Raji (cell line): ENCODE results near the gene SMG6.

Source experiments
- POLR2A ChIP-seq: IDR thresholded peaks from 2 replicates; pipeline ENCODE4 v1.6.1; 2011; ENCODE audit warnings: low read depth, low read length, control low read depth; ENCODE audit not compliant: insufficient read depth

The SMG6 gene

DNA sequence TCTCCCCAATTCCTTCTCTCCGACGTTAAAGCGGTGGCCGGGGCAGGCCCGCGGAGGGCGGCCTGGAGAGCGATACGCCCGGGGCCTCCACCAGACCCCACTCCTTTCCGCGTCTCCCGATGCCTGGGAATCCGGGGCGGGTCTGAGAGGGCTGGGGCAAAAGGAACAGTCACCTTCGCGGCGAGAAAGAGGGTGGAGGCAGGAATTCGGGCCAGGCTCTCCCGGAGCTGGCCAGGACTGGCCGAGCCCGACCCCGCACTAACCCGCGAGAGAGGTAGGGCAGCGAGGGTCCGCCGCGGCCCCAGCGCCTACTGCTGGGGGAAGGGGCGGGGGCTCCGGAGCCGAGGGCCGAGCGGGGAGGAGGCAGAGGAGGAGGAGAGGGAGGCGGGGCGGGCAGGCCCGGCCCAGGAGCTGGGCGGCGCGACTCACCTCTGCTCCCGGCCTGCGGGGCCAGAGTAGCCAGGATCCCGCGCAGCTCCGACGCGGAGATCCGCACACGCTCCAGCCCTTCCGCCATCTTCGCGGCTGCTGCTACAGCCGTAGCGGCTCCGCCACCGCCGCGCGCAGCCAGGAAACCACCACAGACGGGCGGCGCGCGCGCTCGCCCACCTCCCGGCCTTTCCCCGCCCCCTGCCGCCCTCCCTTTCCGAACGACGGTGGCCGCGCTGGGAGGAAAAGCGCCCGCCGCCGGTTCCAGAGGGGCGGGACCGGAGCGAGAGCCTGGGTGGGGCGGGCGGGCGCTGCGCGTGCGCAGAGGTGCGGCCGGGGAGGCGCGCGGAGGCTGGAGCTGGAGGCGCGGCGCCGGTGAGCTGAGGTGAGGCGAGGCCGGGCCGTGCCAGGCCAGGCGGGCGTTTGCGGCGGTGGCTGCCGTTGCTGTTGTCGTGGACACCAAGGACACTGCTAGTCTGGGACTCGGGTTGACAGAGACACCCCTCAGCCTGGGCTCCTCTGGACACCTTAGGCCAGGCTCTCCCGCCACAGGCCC is at the start of gene SMG6, which contains the start of gene SRR:
Gene SMG6 (minus strand): TSS at position 582 of the 985 bp plus-strand sequence. CDS start 65 bp downstream, at position 517.
Gene SRR (plus strand): TSS at position 747 of the 985 bp plus-strand sequence. CDS start 11,611 bp downstream, outside the sequence.
- peak; percentile 90 for TF ChIP-seq POLR2A

DNA sequence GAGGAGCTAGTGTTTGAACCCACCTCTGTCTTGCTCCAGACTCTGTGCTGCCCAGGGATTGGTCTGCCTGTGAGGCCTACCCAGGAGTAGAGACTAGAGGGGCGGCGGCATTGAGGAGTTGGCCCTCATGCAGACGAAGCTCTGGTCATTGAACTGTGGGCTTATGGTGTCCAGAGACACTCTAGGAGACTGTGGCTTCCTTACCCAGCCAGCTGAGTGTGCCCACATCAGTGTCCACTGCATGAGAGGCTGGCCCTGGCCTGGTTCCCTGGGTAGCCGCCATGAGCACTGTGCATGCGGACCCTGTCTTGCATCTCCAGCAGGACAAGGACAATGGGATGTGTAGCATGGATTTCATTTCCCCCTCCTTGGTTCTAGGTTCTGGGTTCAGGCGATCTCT is 47.7 kb upstream of the SMG6 start:
- TF ChIP-seq POLR2A: no peak

DNA sequence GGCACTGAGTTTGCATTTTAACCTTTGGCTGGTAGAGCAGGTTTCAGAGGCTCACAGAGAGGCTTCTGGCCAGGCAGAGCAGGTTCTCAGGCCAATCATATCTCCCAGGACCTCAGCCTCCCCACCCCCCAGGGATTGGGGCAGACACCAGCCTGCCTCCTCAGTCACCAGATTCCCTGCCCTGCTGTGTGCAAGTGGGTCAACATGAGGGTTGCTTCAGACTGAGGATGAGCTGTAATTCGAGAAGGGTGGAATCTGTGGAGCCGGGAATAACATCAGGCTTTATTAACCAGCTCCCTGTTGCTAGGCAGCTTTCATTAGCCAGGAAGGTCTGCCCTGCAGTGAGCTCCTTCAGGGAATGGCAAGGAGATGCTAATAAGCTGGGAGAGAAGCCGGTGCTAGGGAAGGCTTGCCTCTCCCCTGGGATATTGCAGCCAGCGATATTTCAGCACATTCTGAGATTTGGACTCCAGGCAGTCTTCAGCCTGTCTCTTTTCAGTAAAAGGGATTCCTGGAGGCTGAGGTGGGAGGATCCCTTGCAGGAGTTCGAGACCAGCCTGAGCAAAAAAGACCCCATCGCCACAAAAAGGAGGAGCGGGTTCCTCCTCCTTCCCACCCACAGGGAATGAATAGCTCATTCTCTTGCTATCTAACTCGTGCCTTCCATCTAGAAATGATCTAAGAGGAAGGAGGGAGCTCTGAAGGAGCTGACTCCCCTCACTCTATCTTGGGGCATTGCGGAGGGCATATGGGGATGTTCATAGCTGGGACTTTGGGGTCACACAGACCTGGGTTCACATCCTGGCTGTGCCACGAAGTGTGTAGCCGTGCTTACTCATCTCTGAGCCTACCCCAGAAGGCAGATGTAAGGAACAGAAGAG is 44.5 kb upstream of the SMG6 start:
- TF ChIP-seq POLR2A: no peak

DNA sequence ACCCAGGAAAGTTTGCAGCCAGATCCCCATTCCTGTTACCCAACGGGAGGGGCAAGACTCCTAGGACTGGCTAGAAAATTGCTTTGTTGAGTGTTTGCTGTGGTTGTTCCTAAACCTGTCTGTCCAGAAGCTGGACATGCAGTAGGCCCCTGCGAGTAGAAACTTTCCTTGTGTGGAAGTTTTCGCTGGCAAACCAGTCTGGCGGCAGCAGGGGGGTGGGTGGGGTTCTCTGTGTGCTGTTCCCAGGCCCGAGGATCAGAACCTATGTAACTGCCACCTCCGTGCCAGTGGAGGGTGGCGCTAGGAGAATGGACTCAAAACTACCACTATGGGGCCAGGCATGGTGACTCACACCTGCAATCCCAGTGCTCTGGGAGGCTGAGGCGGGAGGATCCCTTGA is 42.9 kb upstream of the SMG6 start:
- no peak for TF ChIP-seq POLR2A

DNA sequence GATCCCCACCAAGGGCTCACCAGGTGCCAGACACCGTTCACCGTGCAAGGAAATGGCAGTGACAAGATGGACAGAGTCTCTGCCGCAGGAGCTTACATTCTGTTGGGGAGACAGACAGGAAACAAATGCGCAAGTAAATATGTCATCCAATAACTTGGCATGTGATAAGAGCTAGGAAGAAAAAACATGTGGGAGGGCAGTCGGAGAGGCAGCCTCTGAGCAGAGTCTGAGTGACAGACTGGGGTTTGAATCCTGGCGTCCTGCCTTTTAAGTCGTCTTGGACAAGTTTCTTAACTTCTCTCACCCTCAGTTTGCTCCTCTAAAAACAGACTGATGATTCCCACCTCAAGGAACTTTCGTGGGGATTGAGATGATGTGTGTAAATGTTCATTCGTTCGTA is 40.9 kb upstream of the SMG6 start:
- no peak for TF ChIP-seq POLR2A

DNA sequence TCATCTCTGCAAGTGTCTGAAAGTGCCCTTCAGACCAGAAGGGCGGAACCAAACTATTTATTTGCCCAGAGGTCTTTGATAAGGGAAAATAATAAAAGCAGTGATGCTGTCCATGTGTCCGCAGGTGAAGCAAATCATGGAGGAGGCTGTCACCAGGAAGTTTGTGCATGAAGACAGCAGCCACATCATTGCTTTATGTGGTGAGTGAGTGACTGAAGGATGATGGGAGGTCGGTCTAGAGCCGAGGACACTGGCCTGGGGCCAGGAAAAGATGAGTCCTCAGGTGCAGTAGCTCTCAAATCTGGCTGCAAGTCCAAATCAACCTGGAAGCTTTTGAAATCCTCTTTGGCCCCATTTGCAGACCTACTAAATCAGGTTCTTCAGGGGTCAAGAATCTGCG is 39.8 kb upstream of the SMG6 start:
- TF ChIP-seq POLR2A: no peak

DNA sequence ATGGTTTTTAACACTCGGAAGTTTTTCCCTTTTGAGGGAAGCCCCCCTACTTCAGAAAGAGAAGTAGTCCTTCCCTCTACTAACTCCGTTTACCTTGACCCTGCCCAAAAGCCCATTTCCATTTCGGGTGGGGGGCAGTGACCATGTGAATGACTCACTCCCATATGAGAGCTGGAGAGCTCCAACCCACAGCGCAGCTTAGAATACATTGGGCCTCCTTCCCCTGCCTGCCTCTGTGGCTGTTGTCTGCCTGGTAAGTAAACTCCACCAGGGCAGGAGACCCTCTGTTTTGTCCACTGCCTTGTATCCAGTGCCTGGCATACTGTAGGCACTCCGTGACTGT is 34.7 kb upstream of the SMG6 start:
- no peak for TF ChIP-seq POLR2A

DNA sequence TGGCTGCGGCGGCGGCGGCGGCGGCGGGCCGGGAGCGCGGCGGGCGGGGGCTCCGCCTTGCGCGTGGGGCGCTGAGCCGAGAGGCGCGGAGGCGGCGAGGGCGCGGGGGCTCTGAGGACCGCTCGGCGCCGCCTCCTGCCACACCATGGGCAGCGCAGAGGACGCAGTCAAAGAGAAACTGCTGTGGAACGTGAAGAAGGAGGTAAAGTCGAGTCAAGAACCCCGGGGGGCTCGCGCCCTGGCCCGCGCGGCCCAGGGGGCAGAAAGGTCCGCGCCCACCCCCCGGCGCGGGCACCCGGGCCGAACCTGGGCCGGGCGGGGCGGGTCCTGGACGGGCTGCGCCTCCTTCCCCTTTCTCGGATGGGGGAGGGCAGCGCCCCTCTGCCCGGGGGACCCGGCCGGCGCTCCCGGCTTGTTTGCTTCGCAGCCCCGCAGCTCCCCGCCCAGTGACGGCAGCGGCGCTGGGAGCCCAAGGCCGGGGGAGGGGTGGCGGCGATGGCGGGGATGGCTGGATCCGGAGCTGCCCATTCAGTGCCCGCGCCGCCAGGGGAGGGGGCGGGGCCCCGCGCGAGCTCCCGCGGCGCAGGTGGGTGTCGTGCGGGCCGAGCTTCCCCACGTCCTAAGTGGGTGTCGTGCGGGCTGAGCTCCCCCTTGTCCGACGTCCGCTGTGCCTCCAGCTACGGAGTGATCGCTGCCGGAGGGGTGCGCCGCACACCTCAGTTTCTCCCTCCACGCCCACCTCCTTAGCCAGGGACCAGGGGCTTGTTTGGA is 34.1 kb upstream of the SMG6 start:
- no peak for TF ChIP-seq POLR2A

DNA sequence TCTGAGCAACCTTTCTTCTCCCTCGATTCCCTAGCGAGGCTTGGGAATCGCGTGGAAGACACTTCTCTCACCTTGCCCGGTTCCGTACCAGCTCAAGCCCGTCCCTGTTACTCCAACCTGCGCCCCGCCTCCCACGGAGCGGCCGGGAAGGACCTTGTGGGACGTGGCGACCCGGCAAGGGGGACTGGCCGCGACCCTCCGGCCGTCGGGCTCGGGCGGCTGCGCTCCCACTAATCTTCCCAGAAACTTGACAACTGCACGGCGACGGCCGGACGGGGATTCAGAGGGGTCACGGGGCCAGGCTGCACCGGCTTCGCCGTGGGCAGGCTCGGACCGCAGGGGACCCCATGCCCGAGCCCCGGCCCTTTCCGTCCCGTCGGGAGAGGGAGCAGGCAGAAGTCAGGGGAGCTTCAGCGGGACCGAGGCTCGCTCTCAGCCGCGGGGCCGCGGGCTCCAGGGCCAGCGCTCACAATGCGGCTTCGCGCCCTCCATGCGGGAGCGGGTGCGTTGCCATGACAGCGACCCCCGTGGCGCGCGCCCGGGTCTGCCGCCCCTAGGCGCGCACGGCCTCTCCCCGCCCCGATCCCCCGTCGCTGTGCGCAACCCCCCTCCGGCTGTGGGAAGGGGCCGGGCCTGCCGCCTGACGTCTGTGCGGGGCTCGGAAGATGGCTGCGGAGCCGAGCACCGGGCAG is 33.4 kb upstream of the SMG6 start, which contains the start of gene SGSM2:
Gene SGSM2 (plus strand): TSS at position 650 of the 692 bp plus-strand sequence. CDS start 188 bp downstream, outside the sequence.
- no peak for TF ChIP-seq POLR2A

DNA sequence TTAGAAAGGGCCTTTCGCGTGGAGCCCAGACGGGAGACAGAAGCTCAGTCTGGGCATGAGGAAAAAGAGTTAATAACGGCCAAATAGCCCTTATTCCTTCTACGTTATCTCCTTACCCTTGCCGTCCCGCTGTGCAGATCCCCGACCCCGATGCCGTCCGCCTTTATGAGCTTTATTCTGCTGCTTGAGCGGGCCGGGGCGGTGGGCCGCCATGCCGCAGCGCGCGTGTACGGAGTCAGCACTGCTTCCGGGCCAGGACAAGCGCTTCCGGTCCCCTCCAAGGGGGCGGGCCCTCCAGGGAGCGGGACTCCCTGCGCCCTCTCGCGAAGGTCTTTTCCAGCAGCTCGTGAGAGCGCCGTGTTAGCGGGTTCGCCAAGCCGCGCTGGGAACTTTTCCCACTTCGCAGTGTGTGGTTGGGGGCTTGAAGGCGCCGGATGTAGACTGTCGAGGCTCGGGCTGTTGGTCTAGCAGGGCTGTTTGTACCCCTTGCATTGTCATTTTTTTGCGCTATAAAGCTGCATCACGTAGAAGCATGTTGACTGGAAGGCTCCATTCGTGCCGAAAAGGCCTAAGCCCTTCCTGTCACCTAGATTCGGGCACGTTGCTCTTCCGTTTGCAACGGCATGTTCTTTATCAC is 32.7 kb upstream of the SMG6 start, which contains the start of gene TSR1:
Gene TSR1 (minus strand): TSS at position 243 of the 637 bp plus-strand sequence. CDS start 30 bp downstream, at position 213.
- TF ChIP-seq POLR2A: peak; percentile 96

DNA sequence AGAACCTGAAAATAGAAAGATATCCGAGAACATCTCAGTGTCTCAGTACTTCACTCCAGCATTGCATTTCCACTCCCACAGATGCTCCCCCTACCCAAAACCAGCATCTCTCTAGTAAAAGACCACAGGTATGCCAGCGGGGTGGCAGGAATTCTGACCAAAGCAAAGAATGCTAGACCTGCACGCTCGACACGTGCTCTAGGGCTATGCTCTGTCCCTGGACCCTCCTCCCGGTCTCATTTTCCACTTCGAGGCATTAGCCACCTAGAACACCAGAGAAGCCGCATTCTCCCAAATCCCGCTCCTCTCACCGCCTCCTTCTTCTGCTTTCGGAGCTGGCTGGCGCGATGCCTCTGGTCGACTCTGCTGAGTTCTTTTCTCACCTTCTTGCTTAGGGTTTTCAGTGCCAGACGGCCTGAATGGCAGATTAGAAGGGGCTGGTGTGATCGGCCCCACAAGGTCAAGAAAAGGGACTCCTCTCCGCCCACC is 32.2 kb upstream of the SMG6 start:
- no peak for TF ChIP-seq POLR2A

DNA sequence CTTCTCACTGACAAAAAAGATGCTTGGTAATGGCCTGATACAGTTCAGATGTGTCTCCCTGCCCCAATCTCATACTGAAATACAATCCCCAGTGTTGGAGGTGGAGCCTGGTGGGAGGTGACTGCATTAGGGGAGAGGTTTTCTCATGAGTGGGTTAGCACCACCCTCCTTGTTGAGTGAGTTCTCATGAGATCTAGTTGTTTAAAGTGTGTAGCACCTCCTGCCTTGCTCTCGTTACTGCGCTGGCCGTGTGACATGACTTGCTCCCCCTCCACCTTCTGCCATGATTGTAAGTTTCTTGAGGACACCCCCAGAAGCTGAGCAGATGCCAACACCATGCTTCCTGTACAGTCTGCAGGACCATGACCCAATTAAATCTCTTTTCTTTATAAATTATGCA is 27.7 kb upstream of the SMG6 start:
- no peak for TF ChIP-seq POLR2A

DNA sequence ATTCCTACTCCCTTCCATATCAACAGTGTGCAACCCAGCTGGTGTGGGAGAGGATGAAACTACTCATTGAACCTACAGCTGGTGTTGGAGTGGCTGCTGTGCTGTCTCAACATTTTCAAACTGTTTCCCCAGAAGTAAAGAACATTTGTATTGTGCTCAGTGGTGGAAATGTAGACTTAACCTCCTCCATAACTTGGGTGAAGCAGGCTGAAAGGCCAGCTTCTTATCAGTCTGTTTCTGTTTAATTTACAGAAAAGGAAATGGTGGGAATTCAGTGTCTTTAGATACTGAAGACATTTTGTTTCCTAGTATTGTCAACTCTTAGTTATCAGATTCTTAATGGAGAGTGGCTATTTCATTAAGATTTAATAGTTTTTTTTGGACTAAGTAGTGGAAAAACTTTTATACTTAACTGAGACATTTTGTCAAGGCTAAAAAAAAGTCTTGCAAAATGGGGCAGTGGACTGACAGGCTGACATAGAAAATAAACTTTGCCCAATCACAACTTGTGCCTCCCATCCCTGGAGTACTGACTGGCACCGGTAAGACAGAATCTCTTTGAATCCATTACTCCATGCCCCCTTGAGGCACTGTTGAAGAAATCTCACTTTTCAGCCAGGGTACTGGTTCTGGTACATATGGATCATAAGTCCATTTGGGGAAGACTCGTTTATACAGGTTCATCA is 20.2 kb upstream of the SMG6 start:
- TF ChIP-seq POLR2A: no peak
